Sciatic nerve (tissue), 2 donors: ENCODE measurements around the gene MAP2K4. TPM values are rescaled to one million over a fixed set of nuclear protein-coding genes. Genes with fewer than 3 reads are reported as not detected.

ENCODE experiments used
- ATAC-seq: fragments of 200-7000 bp; cut with Tn5 transposase; one replicate; pipeline ENCODE4 v1.9.1; 2020; ENCODE audit warnings: mild to moderate bottlenecking, moderate library complexity
- DNase-seq: peaks from one replicate; pipeline ENCODE4 v3.0.0-alpha.2; 2020; ENCODE audit warnings: low spot score
- intact Hi-C: fragments of 100-400 bp; cut with DNase I; formaldehyde crosslinking; loops from one replicate; pipeline ENCODE4 v1.14.2; 2022
- total RNA-seq: library from RNA; stranded (reverse); fragmentation: NEBNext Ultra II Directional; extraction: Animal tissue kit (Norgen Biotek cat#: 25700); gene quantifications from one replicate; pipeline ENCODE4 v1.2.1, GENCODE V29; 2021
- donor health status: DM: no; HTN: no; CAD: no.
- donor health status: DM: no; HTN: no; CAD: no.

Gene MAP2K4
- total RNA-seq, 1 donor from 2014 or later, result 48.0 TPM

DNA sequence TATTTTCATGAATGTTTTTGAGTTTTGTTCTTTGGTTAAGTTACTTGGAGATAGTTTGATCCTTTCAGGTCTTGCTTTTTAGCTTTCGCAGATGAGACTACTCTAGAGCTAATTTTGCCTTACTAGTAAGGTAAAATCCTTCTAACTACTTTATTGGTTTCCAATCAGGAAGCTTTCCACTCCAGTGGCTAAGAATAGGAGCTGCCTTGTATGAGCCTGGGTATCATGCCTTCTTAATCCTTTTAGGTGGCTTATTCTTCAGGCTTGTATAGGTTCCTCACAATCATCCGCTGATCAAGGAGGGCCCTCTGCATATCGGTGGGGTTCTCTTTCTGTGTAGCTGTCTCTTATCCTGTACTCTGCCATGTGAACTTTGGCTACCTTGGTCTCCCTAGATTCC, 53.7 kb downstream of the MAP2K4 start:
- no peak for ATAC-seq
- intact Hi-C loops, result no loop called here
- no peak for DNase-seq

DNA sequence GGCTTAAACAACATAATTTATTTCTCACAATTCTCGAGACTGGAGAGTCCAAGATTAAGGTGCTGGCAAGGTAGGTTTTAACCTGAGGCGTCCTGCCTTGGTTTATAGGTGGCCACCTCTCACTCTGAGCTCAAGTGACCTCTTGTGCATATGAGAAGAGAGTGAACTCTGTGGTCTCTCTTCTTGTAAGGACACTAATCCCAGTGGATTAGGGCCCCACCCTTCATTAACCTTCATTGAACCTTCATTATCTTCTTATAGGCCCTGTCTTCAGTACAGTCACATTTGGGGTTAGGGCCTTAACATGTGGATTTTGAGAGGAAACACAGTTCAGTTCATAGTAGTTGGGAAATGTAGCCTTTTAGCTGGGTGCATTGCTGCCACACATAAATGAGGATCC, 57.1 kb downstream of the MAP2K4 start:
- DNase-seq (no peak), ATAC-seq (no peak)
- intact Hi-C loops, result no loop called here

DNA sequence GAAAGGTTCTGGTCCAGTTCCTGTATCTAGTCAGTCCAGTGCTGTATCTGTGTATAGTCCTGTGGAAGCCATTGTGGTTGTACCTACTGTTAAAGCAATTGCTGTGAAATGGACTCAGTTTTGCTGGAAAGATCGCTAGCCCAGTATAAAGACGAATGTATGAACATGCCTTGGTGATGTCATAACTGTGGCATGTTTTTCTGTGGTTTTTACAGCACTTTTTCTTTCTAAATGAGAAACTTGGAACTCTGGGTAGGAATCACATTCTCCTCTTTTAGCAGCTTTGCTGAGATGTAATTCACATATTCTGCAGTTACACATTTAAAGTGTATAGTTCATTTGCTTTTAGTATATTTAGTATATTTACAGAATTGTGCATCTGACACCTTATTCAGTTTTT, 58.1 kb downstream of the MAP2K4 start:
- no peak for ATAC-seq
- DNase-seq, result no peak
- intact Hi-C loops, result no loop called here

DNA sequence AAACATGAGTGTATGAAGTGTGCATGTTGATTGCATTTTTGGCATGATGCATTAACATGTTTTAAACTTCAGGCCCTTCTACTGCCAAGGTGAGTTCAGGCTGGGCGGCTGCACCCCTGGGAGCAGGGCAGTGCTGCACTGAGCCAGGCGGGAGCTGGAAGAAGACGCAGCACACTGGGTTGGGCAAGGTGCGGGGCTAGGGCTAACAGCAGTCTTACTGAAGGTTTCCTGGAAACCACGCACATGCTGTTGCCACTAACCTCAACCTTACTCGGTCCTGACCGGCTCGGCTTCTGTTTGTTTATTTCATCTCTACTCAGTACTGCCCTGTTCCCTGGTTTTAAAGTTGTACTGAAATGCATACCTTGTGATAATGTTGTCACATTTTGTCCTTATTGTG, 61.0 kb downstream of the MAP2K4 start:
- DNase-seq, result no peak
- intact Hi-C loops, result no loop called here
- peak; percentile 53 for ATAC-seq

DNA sequence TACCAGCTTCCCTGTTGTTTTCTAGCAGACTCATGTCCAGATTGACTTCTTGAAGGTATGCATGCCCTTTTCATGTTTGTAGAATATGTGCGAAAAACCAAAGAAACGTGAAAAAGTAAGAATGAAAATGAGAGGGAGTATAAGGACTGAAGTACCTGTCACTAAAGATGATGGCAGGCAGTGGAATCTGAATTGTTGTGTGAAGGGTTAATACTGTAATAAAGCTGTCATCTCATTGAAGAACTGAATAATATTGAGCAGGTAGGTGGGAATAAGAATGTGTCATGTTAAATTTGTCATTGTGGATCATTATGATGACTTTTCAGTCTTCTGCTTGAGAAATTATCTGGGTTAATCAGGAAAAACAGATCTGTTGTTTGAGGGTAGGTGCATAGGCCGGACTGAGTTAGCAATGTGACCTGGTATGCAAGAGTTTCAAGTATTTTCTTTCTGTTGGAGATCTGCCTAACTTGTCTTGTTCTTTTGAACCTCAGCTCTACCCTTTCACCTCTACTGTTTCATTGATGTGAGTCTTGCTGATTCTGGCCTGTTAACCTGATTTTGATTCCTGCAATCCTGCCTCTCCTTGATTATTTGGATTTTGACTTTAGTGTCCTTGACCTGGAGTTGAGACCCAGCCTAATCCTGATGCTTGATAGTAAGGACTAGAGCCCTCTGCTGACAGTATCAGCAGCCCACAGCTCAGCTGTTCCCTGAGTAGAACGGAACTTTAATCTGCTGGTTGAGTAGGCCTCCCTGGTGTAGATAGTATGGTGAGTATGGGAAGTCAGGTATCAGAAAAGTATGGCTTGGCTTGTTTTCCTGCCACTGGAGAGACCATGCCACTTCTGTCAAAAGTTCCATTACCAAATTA, 64.6 kb downstream of the MAP2K4 start:
- no peak for DNase-seq
- intact Hi-C loops, result no loop called here
- ATAC-seq, result no peak

DNA sequence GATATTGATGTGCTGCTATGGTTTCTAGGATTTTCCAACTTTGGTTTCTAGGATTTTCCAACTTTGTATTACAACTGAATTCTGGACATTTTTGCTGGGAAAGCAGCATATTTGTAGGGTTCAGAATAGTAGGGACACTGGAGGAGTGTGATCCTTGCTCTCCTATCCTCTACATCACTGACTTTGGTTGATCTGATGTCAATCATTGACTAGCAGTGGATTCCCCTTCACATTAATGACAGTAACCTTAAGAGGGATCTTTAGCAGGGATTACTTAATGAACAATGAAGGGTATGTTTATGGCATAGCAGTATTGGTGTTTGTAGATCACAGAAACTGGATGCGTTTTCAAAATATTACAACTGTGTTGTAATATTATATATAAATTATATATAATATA, 67.4 kb downstream of the MAP2K4 start:
- intact Hi-C loops, result no loop called here
- DNase-seq (no peak), ATAC-seq (no peak)

DNA sequence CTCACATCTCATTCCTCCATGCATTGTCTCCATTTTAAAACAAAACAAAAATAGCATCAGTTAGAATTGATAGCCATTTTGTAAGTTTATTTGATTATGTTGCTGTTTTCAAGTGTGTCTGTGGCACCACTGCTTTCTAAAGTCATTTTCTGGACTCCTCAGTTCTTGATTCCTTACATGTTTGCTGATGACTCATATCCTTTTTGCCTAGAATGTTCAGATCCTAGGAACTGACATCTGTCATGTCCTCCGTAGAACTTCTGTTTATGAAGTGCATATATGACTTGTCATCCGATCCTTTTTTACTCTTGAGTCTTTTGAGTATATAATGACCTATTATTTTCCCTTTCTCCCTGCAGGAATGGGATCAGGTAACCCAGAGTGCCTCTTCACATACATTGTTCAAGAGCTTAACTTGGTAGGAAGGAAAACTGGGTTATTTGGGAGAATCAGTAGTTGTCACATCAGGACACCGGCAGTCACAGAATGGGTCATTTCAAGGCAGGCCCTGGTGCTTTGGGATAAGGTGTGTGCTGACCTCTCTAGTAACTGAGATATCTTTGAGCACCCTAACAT, 69.2 kb downstream of the MAP2K4 start:
- no peak for ATAC-seq
- intact Hi-C loops, result no loop called here
- DNase-seq, result no peak

DNA sequence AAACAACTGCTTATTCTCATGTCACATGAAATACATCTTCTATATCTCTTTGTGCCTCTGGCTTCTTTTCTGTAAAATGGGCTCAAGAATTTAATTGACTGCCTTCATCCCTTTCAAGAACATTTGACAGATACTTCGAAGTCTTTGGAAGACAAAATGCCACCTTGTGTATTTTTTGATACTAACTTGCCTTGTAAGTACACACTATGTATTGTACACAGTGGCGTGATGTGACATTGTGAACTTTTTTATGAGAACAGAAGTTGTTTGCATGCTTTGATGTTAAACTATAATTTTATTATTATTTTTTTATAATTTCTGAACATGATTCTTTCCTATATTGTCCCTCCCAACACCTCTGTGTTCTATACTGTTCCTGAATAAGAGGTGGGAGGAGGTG, 73.7 kb downstream of the MAP2K4 start:
- intact Hi-C loops, result no loop called here
- no peak for ATAC-seq
- no peak for DNase-seq

DNA sequence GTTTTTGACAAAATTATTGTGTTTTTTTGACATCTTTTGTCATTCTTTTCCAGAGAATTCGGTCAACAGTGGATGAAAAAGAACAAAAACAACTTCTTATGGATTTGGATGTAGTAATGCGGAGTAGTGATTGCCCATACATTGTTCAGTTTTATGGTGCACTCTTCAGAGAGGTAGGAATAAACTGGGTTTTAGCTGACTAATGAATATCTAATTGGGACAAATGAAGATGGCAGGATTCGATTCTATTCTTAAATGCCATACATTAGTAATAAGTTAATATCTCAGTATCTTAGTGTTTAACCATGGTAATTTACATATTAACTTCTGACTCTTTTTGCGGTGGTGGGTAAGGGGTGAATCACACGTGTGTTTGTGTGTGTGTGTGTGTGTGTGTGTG, 74.8 kb downstream of the MAP2K4 start:
- DNase-seq (no peak), ATAC-seq (no peak)
- intact Hi-C loops, result no loop called here

DNA sequence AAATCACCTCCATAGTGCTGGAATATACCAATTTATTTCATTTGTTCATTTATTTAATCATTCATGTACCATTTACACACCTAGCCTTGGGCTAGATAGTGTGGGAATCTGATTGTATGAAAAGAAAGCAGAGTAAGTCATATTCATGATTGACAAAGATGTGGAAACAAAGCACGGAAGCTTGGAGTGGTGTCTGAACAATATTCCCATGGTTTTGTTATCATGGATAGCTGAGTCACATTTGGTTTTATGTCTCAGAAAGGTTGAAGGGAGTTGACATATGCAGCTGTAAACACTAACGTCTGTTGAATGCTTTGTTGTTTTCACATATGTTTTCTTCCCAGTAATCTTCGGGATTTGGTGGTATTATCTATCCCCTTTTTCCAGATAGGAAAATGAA, 76.6 kb downstream of the MAP2K4 start:
- no peak for ATAC-seq
- DNase-seq, result no peak
- intact Hi-C loops, result no loop called here

DNA sequence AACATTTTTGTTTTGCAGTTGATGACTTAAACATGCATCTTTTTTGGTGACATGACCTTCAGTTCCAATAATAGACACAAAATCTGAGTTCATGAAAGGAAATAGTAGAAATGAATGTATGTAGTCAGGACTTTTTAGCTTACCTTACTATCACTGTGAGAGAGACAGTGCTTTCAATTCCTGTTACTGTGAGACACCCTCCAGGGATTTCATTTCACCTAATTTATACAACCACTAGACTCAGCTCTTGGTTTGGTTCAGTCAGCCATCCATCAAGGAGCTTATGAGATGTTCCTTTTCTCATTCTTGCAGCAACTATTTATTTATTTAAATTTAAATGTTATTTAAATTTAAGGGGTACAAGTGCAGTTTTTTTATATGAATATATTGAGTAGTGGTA, 77.9 kb downstream of the MAP2K4 start:
- DNase-seq (no peak), ATAC-seq (no peak)
- intact Hi-C loops, result no loop called here

DNA sequence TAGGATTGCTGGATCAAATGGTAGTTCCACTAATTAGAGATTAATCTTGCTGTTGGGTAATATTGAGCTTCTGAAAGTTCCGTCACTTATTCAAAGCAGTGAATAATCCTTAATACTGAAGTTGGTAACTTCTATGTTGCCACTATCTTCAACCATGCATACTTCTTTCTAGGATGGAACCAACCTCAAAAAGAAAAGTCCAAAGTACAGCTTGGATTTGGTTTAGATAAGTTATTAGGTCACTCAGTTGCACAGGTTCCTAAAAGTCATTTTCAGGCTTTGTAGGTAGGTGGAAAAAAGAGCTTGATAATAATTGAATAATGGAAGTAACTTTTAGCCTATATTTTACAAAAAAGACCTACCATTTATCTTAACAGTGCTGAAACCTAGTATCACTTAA, 78.7 kb downstream of the MAP2K4 start:
- intact Hi-C loops, result no loop called here
- ATAC-seq, result no peak
- no peak for DNase-seq

DNA sequence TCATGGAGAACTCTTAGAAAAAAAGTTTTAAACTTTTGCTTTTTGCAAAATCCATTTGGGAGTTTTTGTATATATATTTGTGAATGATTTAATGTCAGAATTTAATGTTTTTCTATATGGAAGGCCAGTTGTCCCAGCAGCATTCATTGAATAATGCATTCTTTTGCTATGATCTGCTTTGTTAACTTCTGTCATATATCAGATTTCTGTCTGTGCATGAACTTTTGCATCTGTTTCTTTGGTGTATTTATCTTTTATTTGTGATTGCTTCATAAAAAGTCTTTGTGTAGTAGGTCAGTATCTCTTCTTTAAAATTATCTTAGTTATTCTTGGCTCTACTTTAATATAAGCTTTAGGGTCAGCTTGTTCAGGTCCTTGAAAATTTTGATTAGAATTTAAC, 84.2 kb downstream of the MAP2K4 start:
- DNase-seq (no peak), ATAC-seq (no peak)
- intact Hi-C loops, result no loop called here

DNA sequence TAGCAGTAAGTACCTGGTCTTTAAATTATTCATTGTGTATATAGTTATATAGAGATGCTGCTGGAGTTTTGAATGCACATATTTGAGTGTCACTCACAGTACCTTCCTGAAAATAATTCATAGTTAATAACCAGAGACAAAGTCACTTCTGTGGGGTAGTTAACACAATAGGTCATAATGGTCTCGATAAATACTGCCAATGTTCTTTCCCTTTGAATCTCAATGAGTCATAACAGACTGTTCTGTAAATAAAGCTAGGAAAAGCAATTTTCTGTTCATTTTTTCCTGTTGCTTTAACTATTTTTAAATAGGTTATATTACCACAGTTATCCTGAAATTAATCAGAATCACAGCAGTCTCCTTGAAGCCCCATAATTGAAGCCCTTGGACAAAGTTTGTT, 87.2 kb downstream of the MAP2K4 start:
- intact Hi-C loops, result no loop called here
- DNase-seq (no peak), ATAC-seq (no peak)

DNA sequence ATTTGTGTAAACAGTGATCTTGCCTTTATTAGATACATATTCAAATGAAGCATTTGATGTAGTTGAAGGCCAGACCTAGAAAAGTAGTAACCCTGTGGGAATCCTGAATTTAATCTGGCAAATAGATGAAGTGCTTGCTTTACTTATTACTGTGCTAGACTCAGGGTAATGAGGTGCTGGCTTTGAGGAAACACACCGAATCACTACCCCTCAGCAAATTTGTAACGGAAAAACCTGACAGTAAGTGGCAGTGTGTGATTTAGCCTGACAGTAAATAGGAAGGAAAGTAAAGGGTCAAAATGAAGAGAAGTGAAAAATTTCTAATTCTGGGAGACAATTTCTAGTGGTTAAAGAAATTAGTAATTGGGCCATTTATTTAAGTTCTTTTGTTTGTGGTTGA, 90.2 kb downstream of the MAP2K4 start:
- no peak for DNase-seq
- intact Hi-C loops, result no loop called here

DNA sequence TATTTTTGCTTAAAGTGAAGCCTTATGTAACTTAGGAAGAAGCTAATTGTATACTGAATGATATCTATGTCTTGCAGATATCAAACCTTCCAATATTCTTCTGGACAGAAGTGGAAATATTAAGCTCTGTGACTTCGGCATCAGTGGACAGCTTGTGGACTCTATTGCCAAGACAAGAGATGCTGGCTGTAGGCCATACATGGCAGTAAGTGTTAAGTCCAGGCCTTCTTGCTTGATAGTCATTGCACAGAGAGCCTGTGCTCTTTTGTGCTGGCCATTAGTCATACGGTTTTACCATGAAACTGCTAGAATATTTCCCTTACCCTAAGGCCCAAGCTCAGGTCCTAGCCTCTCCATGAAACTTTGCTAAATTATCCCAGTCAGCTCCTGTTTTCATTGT, 92.5 kb downstream of the MAP2K4 start:
- intact Hi-C loops, result no loop called here
- no peak for DNase-seq
- no peak for ATAC-seq

More for the DNA sequence above, 90.2 kb downstream of the MAP2K4 start:
- no peak for ATAC-seq

DNA sequence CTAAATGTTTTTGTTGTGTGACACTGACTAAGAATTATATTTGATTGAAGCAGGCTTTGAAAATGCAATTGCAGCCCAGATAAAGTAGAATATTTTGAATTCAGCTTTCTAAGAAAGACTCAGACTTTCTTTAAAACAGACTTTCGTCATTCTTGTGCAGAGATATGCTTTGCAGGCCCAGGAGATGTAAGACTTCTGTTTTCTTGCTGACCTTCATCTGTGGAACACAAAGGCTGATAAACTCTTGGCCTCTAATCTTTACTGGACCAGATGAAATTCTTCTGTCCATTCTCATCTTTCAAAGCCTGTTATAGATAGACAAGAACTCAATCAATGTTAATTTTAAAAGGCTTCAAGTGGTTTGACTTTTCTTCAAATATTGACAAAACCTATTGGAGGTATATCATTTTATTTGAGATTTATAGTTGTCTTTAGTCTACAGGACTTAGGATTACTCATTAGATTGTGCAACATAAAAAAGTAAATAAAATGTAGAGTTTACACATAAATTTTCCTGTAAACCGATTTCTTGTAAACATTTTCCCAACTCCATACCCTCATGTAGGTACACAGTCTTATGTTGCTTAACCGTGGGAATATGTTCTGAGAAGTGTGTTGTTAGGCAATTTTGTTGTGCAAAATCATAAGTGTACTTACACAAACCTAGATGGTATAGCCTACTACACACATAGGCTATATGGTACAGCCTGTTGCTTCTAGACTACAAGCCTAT, 94.2 kb downstream of the MAP2K4 start:
- ATAC-seq (no peak), DNase-seq (no peak)
- intact Hi-C loops, result no loop called here

DNA sequence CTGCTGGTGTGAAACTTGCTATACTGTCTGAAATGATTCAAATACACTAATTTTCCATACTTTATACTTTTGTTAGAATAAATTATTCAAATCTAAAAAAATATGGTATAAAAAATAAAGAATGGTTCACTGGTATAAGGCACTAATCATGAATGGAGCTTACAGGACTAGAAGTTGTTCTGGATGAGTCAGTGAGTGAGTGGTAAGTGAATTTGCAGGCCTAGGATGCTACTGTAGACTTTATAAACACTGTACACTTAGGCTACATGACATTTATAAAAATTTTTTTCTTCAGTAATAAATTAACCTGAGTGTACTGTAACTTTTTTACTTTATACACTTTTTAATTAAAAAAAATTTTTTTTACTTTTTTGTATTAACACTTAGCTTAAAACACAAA, 95.5 kb downstream of the MAP2K4 start:
- no peak for ATAC-seq
- intact Hi-C loops, result no loop called here

DNA sequence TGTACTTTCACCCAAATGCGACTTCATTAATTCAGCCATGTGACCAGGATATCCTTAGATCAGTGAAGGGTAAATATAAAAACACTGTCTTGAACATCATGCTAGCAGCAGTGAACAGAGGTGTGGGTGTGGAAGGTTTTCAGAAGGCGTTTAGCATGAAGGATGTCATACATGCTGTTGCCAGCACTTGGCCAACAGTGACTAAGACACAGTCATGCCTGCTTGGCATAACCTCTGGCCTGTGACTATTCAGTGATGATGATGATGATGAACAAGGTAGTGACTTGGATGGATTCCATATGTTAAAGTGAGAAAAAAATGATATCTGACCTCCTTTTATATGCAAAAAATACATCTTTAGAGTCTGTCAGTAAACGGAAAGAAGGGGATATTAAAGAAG, 97.9 kb downstream of the MAP2K4 start:
- no peak for ATAC-seq
- no peak for DNase-seq
- intact Hi-C loops, result no loop called here

More for the DNA sequence above, 95.5 kb downstream of the MAP2K4 start:
- no peak for DNase-seq

DNA sequence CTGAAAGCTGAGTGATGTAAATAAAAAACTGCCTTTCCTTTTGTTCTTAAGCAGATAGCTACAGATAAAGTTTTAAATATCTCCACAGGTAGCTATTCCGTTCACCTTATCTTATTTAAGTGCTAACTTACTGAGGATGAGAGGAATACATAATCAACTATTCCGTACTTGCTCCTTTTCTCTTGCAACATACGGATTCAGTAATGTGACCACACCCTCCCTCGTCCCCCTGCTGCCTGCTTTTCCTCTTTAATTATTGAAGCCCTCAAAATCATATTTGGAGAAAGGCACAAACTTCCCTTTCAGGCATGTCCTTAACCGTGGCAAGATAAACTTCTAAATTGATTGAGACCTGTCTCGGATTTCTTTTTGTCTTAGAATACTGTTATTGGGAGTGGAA, 101.4 kb downstream of the MAP2K4 start:
- ATAC-seq (no peak), DNase-seq (no peak)

More for the DNA sequence above, 101.4 kb downstream of the MAP2K4 start:
- intact Hi-C loops, result no loop called here
